ENCODE measurements around the gene SYPL2. TPM values are rescaled to one million over a fixed set of nuclear protein-coding genes. Genes with fewer than 3 reads are reported as not detected.
"Not testable (repeated sequence)": the region's sequence is repeated elsewhere in the genome, so short reads cannot be mapped to it uniquely, and the experiment has no call there.

SYPL2 gene
- total RNA-seq, 1 experiment from 2014 or later, result 2.5 TPM

DNA sequence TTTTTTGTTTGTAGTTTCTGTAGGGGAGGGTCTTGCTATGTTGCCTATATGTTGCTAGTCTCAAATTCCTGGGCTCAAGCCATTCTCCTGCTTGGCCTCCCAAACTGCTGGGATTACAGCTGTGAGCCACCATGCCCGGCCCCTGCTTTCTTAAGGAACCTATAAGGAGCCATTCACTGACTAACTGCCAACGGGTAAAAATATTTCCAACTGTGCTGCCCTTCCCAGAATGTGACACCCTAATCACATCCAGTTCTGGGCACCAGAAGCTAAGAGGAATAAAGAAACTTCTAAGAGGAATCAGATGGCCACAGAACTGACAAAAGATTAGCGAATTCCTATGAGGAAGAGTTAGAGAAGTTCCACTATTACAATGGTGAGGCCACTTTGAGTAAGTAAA, 6.4 kb downstream of the SYPL2 start:
- H3K23me2 ChIP-seq (ENCODE audit: insufficient read length, low read depth, low read length, poor library complexity, severe bottlenecking), result no peaks in the 10 kb centered on the region
- no peaks in the 10 kb centered on the region for H3K79me1 ChIP-seq (ENCODE audit: insufficient read depth, low read depth, low read length, poor library complexity, severe bottlenecking)
- no peak overlapping the region for H2BK15ac ChIP-seq (ENCODE audit: low read depth, low read length)
- no peak overlapping the region for H2AFZ ChIP-seq (ENCODE audit: low read length)
- no peaks in the 10 kb centered on the region for H3K79me2 ChIP-seq (ENCODE audit: insufficient read depth, low read length)
- no peak overlapping the region for H4K8ac ChIP-seq (replicated peaks; ENCODE audit: insufficient read length, low read depth, low read length)
- no peaks in the 10 kb centered on the region for H4K20me1 ChIP-seq (ENCODE audit: control insufficient read depth, insufficient read depth, insufficient read length)
- no peaks in the 10 kb centered on the region; the same call in 1 of the 2 replicates for H3K4me1 ChIP-seq (ENCODE audit: insufficient read depth, low read length)
- no peak overlapping the region for H2BK12ac ChIP-seq (ENCODE audit: insufficient read length, low read depth, low read length)
- DNase-seq, result no peak
- no peak overlapping the region for H2BK5ac ChIP-seq (ENCODE audit: insufficient read length, low read length)
- TF ChIP-seq, protein P1, sequence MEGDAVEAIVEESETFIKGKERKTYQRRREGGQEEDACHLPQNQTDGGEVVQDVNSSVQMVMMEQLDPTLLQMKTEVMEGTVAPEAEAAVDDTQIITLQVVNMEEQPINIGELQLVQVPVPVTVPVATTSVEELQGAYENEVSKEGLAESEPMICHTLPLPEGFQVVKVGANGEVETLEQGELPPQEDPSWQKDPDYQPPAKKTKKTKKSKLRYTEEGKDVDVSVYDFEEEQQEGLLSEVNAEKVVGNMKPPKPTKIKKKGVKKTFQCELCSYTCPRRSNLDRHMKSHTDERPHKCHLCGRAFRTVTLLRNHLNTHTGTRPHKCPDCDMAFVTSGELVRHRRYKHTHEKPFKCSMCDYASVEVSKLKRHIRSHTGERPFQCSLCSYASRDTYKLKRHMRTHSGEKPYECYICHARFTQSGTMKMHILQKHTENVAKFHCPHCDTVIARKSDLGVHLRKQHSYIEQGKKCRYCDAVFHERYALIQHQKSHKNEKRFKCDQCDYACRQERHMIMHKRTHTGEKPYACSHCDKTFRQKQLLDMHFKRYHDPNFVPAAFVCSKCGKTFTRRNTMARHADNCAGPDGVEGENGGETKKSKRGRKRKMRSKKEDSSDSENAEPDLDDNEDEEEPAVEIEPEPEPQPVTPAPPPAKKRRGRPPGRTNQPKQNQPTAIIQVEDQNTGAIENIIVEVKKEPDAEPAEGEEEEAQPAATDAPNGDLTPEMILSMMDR (conservative IDR thresholded peaks at IDR 0.05), result no peak
- H3K23ac ChIP-seq (ENCODE audit: insufficient read length, low read depth, low read length), result no peak overlapping the region
- Mint-ChIP-seq H3K9me3 (peaks cover 0 to 3% of the 10 kb centered on the region in 2 experiments; a peak in 1 of 5 replicates), H3K4me1 (peaks cover 15 to 16% of the 10 kb centered on the region in 2 experiments), H3K27ac (no peak overlapping the region), H3K27me3 (ENCODE audit: low read depth) (peaks cover 58% of the 10 kb centered on the region), H3K36me3 (ENCODE audit: insufficient read depth in 1 of 3, low read depth in 3 of 3) (no peaks in the 10 kb centered on the region), H3K4me3 (no peak overlapping the region)
- H2BK20ac ChIP-seq (ENCODE audit: low read depth, low read length, poor library complexity, severe bottlenecking), result no peak overlapping the region
- H3T11ph ChIP-seq (ENCODE audit: low read length), result no peak overlapping the region
- no peak overlapping the region for H4K5ac ChIP-seq (ENCODE audit: insufficient read length, low read depth, low read length)
- H3K56ac ChIP-seq (ENCODE audit: insufficient read length, low read depth, low read length), result no peak overlapping the region
- no peak overlapping the region for H2AK5ac ChIP-seq (ENCODE audit: insufficient read length, low read length)
- H4K91ac ChIP-seq (ENCODE audit: insufficient read length, low read depth, low read length), result no peak overlapping the region
- H3K14ac ChIP-seq (ENCODE audit: insufficient read depth, low read length), result no peak overlapping the region
- H3K27me3 ChIP-seq (ENCODE audit: insufficient read depth, low read length), result peaks cover 5% of the 10 kb centered on the region; the same call in 1 of the 2 replicates
- H3K18ac ChIP-seq (ENCODE audit: insufficient read length, low read depth, low read length), result no peak overlapping the region
- H3K27ac ChIP-seq (ENCODE audit: insufficient read length, low read depth, low read length), result no peak overlapping the region
- H3K4me2 ChIP-seq (ENCODE audit: insufficient read depth, insufficient read length, low read length), result no peak overlapping the region
- H3K4ac ChIP-seq (ENCODE audit: low read depth, low read length), result no peak overlapping the region
- H2BK120ac ChIP-seq (ENCODE audit: low read depth, low read length, poor library complexity, severe bottlenecking), result no peak overlapping the region
- no peak overlapping the region for H3K9ac ChIP-seq (ENCODE audit: extremely low read depth, insufficient read length, low read length)
- H3K9me3 ChIP-seq (ENCODE audit: control insufficient read depth, low read depth, low read length), result no peaks in the 10 kb centered on the region
- WGBS (ENCODE audit: extremely low coverage, insufficient read length, low lambda C conversion rate), result no CpG with 5 or more reads among the region's 3 CpGs

DNA sequence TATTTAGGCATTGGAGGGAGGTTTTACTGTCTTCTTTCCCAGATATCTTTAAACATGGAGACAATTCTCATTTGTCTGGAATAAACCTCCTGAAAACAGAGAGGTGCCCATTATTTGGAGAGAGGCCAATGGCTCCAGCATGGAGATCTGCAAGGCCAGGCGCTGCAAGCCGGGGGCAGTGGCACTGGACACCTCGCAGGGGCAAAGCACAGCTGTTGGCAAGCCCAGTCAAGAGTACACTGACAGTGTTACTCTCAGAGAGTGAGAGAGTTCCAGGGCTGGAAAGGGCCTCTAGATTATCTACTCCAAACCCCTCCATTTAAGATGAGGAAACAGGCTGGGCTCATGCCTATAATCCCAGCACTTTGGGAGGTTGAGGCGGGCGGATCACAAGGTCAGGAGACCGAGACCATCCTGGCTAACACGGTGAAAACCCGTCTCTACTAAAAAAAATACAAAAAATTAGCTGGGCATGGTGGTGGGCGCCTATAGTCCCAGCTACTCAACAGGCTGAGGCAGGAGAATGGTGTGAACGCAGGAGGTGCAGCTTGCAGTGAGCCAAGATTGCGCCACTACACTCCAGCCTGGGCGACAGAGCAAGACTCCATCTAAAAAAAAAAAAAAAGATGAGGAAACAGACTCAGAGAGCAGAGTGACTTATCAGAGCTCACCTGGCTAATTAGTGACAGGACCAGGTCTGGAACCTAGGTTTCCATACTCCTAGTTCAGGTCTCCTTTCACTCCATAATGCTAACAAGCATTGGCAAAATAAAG, 7.1 kb downstream of the SYPL2 start:
- H2BK15ac ChIP-seq (ENCODE audit: low read depth, low read length); H2AFZ ChIP-seq (ENCODE audit: low read length); H4K8ac ChIP-seq (replicated peaks; ENCODE audit: insufficient read length, low read depth, low read length); H3K79me1 ChIP-seq (ENCODE audit: insufficient read depth, low read depth, low read length, poor library complexity, severe bottlenecking); H3K9ac ChIP-seq (ENCODE audit: extremely low read depth, insufficient read length, low read length); H2BK20ac ChIP-seq (ENCODE audit: low read depth, low read length, poor library complexity, severe bottlenecking); H3K4ac ChIP-seq (ENCODE audit: low read depth, low read length); H3K4me1 ChIP-seq (ENCODE audit: insufficient read depth, low read length); H2AK5ac ChIP-seq (ENCODE audit: insufficient read length, low read length); H3K14ac ChIP-seq (ENCODE audit: insufficient read depth, low read length); H3K23me2 ChIP-seq (ENCODE audit: insufficient read length, low read depth, low read length, poor library complexity, severe bottlenecking); H2BK5ac ChIP-seq (ENCODE audit: insufficient read length, low read length); H4K91ac ChIP-seq (ENCODE audit: insufficient read length, low read depth, low read length); H2BK12ac ChIP-seq (ENCODE audit: insufficient read length, low read depth, low read length); H3K18ac ChIP-seq (ENCODE audit: insufficient read length, low read depth, low read length); H3K23ac ChIP-seq (ENCODE audit: insufficient read length, low read depth, low read length); H3K27me3 ChIP-seq (ENCODE audit: insufficient read depth, low read length); H3K4me2 ChIP-seq (ENCODE audit: insufficient read depth, insufficient read length, low read length); H3K4me3 Mint-ChIP-seq; H3K36me3 Mint-ChIP-seq (ENCODE audit: insufficient read depth in 1 of 3, low read depth in 3 of 3); H4K5ac ChIP-seq (ENCODE audit: insufficient read length, low read depth, low read length); H3K79me2 ChIP-seq (ENCODE audit: insufficient read depth, low read length); H3T11ph ChIP-seq (ENCODE audit: low read length); H3K9me3 Mint-ChIP-seq; H4K20me1 ChIP-seq (ENCODE audit: control insufficient read depth, insufficient read depth, insufficient read length); H3K27ac ChIP-seq (ENCODE audit: insufficient read length, low read depth, low read length); H3K9me3 ChIP-seq (ENCODE audit: control insufficient read depth, low read depth, low read length); H3K56ac ChIP-seq (ENCODE audit: insufficient read length, low read depth, low read length); H3K27ac Mint-ChIP-seq; H2BK120ac ChIP-seq (ENCODE audit: low read depth, low read length, poor library complexity, severe bottlenecking); DNase-seq: not testable (repeated sequence)
- WGBS (ENCODE audit: extremely low coverage, insufficient read length, low lambda C conversion rate), result no CpG with 5 or more reads among the region's 12 CpGs
- Mint-ChIP-seq H3K4me1 (peaks cover 12 to 14% of the 10 kb centered on the region in 2 experiments), H3K27me3 (ENCODE audit: low read depth) (peaks cover 52% of the 10 kb centered on the region)
